ENCODE data around the gene SSTR5.
A peak's percentile ranks its signal among the peaks of the same experiment; 100 is the strongest.

SSTR5 gene

DNA sequence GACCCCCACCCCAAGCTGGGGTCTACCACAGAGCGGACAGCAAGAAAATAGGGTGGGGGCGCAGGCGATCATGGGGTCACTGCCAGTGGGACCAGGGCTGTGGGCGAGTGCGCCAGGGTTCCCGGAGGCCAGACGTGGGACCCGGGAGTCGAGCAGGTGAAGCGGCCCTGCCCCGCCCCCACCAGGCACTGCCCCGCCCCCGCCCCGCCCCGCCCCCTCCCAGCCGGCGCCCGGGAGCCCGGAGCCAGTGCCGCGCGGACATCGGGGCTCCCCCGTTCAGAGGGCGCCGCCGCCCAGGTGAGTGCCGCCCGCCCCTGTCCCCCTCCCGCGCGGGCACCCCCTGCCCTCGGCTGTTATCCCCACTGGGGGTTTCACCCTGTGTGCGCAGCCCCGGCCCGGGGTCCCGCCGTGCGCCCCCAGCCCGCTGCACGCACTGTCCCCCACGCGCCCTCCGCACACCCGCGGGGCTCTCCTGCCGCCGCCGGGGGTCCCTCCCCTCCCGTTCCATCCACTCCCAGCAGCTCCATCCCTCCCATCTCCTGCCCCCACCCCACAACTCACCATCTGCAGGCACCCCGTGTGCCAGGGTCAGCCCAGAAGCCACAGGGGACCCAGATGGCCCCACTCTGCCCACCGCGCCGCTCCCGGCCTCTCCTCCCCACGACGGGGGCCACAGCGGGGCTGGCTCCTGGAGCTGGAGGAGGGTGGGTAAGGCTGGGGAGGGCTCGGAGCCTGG is at the start of gene SSTR5:
TSS of gene SSTR5 (plus strand) at position 222 of the 736 bp plus-strand sequence. CDS start 6,122 bp downstream, outside the sequence.
- DNase-seq = peak in 1 of 3 experiments; percentile 43

DNA sequence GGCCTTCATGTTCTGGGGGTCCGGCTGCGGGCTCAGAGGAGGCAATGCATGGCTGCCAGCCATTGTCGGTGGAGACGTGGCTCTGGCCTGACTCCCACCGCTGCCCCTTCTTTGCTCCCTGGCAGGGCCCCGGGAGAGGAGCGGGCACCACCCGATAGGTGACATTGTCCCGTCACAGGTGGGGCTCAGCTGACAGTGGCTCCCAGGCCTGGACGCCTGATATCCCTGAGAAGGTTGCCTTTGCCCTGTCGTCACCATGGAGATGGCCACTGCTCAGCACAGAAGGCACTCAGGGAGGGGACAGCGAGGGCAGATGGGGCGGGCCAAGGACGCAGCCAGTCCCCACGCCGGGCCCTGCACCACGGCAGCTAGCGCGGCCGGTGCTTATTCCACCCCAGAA is 48.4 kb upstream of the SSTR5 start:
- peak in 2 of 3 experiments; percentile 9 to 36 for DNase-seq

DNA sequence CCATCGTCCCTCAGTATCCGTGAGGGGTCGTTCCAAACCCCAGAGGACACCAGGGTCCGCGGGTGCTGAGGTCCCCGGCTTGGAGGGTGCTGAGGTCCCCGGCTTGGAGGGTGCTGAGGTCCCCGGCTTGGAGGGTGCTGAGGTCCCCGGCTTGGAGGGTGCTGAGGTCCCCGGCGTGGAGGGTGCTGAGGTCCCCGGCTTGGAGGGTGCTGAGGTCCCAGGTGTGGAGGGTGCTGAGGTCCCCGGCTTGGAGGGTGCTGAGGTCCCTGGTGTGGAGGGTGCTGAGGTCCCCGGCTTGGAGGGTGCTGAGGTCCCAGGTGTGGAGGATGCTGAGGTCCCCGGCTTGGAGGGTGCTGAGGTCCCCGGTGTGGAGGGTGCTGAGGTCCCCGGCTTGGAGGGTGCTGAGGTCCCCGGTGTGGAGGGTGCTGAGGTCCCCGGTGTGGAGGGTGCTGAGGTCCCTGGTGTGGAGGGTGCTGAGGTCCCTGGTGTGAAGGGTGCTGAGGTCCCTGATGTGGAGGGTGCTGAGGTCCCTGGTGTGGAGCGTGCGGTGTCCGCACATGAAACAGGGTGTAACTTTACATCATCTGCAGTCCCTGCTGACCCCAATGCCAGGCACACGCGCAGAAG is 47.3 kb upstream of the SSTR5 start:
- DNase-seq = peak in 1 of 3 experiments; percentile 11

DNA sequence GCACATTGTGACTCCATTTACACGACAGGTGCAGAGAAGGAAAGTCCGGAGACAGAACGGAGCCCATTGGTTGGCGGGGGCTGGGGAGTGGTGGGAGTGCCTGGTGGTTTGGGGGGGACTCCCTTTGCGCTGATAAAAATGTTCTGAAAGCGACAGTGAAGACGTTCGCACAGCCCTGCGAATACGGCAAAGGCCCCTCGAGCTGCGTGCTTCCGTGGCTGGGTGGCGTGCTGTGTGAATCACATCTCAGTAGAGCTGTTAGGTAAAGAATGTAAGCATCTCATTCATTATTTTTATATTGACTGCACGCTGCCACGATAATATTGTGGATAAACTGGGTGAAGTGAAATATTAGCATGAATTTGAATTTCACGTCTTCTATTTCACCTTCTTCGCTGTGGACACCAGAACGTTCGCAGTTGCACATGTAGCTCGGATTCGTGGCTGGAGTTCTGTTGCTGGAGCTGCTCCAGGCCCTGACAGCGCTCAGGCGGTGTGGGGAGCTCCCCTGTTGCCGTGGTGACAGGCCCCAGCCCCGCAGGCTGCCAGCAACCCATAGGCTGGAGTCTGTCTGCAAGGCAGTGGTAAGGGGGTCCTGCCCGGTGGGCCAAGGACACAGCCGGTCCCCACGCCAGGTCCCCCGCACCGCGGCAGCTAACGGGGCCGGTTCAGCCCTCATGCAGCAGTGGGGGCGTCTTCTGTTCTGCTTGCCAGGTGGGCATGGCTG is 46.3 kb upstream of the SSTR5 start:
- DNase-seq = no peak

GRCh38 chr16:1026784-1027500 is 45.6 kb upstream of the SSTR5 start:
- DNase-seq = no peak

GRCh38 chr16:1027501-1027815 is 45.1 kb upstream of the SSTR5 start:
- no peak for DNase-seq

DNA sequence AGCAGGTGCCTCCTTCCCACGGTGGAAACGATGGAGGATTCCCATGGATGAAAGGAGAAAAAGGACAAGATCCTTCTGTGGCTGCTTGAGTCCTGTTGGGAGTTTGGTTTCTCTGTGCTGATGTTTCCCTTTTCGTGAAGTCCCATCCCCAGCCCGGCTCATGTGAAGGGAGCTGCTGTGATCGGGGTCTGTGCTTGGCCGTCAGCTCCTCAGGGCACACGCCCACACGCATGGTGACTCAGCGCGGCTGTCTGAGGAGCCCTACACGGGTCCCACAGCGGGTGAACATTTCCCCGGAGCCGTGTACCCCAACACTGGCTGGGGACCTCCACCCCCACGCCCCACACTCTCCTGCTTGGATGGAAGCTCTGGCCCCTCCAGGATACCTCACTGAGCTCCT is 44.5 kb upstream of the SSTR5 start:
- DNase-seq = no peak

GRCh38 chr16:1028524-1029258 is 43.9 kb upstream of the SSTR5 start:
- DNase-seq = no peak

- DNase-seq = no peak
Observed at GRCh38 chr16:1029259-1029545, 43.3 kb upstream of the SSTR5 start.

DNA sequence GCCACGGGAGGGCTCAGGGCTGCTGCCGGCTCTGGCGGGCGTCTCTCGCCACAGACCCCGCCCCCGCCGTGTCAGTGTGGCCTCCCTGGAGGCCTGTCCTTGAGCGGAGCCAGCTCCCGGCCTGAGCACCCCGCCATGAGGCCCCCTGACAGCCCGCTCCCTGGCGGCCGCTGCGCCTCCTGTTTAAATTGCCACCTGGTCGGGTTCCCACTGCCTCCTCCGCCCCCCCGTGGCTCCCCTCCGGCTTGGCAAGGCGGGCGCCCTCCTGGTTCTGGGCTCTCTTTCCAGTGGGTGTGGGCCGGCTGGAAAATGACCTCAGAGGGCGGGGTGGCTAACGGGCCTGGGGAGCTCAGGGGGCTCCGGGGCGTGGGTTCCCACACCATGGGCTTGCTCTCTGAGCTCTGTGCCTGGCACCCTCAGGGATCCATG is 42.1 kb upstream of the SSTR5 start:
- peak in 2 of 3 experiments; percentile 26 to 47 for DNase-seq

- DNase-seq = no peak
Observed at GRCh38 chr16:1031666-1032065, 40.9 kb upstream of the SSTR5 start.

GRCh38 chr16:1032607-1033006 is 39.9 kb upstream of the SSTR5 start:
- no peak for DNase-seq

- DNase-seq = no peak
Observed at GRCh38 chr16:1033128-1033679, 39.3 kb upstream of the SSTR5 start.

- DNase-seq = no peak
Observed at GRCh38 chr16:1034230-1035065, 38.1 kb upstream of the SSTR5 start.

DNA sequence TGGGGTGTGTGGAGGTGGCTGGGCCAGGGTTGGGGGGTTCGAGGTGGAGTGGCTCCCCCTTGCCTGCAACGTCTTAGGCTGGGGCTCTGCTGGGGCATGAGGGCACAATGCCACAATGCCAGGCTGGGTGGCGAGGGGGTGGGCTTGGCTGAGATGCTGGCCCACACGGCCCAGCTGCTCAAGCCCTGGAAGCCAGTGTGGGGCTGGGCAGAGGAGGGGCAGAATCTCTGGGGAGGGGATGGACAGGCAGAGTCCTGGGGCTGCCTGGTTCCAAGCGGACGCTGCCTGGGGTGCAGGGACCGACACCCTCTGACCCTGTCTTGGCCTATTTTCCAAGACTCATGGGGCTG is 37.5 kb upstream of the SSTR5 start:
- no peak for DNase-seq

GRCh38 chr16:1036166-1036565 is 36.4 kb upstream of the SSTR5 start:
- no peak for DNase-seq

DNA sequence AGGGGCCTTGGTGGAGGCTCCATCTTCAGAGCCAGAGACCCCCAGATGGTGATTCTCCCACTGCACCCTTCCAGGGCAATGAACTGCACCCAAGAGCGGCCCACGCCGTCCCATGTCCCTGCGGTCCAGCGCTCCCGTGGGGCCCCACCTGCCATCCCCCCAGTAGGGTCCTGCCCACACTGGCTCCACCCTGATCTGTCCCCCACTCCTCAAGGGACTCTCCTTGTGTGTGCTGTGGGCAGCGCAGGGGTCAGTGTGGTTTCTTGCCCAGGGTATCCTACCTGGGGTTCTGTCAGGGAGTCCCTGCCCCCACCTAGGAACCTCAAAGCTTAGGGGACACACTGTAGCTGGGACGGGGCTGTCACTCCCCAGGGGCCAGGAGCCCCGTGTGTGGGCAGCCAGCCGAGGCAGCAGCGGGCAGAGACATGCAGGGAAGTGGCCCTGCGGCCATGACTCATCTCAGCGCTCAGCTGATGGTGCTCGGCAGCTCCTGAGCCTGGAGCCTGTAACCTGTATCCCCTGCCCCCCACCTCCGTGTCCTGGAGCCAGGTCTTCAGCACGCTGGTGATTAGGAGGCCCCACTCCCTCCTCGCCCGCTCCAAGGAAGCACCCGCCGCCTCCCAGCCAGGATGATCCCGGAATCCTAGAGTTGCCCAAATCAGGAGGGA is 35.7 kb upstream of the SSTR5 start:
- no peak for DNase-seq

DNA sequence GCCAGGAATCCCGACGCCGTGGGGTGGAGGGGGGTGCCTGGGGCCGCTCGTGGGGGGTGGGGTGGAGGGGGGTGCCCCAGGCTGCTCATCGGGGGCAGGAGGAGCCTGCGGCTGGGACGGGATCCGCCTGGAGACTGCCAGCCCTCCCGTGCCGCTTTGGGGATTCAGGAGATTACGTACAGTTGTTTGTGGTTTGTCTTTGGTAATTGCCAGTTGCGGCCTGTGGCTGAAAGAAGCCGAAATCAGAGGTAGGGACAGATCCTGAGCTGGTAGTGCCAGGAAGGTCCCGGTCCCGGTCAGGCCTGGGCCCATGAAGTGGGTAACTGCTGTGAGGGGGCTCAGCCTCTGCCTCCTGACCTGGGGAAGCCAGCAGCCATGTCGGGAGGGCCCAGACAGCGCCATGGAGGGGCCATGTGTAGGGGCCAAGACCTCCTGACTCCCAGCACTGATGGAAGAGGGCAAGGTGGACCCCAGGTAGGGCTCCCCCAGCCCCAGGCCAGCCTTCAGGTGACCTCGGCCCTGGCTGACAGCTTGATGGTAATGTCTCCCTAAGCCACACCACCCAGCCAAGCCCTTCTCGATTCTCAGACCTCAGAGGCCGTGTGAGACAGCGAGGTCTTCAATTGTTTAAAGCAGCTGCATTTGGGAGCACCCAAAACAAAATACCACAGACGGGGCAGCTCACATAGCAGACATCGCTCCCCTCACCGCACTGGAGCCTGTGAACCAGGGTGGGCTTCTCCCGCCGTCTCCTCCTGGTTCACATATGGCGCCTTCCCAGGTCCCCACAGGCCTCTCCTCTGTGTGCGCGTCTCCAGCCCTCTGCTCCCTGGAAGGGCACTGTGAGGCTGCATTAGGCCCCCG is 34.9 kb upstream of the SSTR5 start:
- no peak for DNase-seq

DNA sequence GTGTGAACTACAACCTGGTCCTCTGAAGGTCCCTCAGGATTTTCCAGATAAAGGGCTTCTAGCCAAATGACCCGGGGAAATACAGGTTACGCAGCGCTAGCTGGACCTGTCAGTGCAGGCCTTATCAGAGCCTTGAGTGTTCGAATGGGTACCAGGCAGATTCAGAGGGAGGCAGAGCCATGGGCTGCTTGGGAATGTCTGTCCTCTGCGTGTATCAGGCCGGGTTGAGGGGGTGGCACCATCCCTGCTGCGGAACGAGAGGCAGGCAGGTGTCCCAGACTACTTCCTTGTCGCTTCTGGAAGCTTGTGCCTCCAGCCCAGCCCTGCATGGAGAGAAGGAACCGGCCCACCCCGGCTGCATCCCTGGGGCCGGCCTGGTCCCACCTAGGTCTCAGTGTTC is 33.6 kb upstream of the SSTR5 start:
- no peak for DNase-seq

DNA sequence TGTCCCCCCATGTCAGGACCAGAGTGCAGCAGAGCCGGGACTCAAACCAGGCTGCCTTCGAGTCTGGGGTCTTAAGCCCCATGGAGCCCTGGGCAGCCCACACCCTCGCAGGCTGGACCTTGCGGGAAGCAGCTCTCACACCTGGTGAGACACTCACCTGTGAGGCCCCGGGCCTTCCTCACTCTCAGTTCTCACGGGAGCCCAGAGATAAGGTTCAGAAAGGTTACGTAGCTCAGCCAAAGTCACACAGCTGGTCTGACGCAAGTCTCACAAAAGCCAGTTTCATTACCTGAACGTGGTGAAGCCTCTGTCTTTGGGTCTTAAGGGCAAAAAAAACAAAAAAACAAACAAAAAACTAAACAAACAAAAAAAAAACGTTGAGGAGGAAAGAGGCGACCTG is 32.8 kb upstream of the SSTR5 start:
- DNase-seq = no peak

Measured in NCI-H1417 (cell line).